Activated naive CD8-positive, alpha-beta T cell (primary cell): ENCODE results near the gene AADACL4.

Experiments
- H3K27ac Mint-ChIP-seq: one replicate; pipeline ENCODE4 v1.8.0; 2021; ENCODE audit warnings: mixed read lengths
- H3K27me3 Mint-ChIP-seq: one replicate; pipeline ENCODE4 v1.8.0; 2021; ENCODE audit warnings: mixed read lengths
- H3K36me3 Mint-ChIP-seq: one replicate; pipeline ENCODE4 v1.8.0; 2021; ENCODE audit warnings: mixed read lengths
- H3K4me1 Mint-ChIP-seq: one replicate; pipeline ENCODE4 v1.8.0; 2021; ENCODE audit warnings: low read depth, mixed read lengths
- H3K4me3 Mint-ChIP-seq: one replicate; pipeline ENCODE4 v1.8.0; 2021; ENCODE audit warnings: mild to moderate bottlenecking, mixed read lengths
- H3K9me3 Mint-ChIP-seq: one replicate; pipeline ENCODE4 v1.8.0; 2021; ENCODE audit warnings: low read depth, mixed read lengths

Gene AADACL4

DNA sequence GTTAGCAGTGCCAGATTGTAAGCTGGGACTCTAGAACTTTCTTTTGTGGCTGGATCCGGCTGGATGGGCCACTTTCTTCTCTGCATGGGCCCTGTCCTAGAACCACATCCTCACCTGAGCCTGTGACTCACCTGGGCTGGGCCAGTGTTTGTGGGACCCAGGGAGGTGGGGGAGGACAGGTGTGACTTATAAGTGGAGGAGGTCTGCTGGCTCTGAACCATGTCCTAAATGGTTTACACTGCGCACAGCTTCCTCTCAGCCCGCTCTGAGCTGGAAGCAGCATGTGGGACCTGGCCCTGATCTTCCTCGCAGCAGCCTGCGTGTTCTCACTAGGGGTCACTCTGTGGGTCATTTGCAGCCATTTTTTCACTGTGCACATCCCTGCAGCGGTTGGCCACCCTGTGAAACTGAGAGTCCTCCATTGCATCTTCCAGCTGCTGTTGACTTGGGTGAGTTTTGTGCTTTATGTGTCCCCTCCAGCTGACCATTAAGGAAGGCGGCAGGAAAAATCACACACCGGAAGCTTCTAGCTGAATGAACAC lies 72.1 kb downstream of the AADACL4 start, which contains the start of gene AADACL3:
Gene AADACL3, plus strand, starts transcription at position 215 of the 542 bp plus-strand sequence. Its CDS starts 67 bp downstream, at position 282.
- Mint-ChIP-seq H3K27me3 (peaks cover 15% of the 10 kb centered on the region), H3K4me1 (no peaks in the 10 kb centered on the region), H3K36me3 (no peaks in the 10 kb centered on the region), H3K4me3 (no peak within 1 kb of the TSS), H3K9me3 (no peaks in the 10 kb centered on the region), H3K27ac (no peak within 1 kb of the TSS)
